Embryonic facial prominence (tissue), 1 donor: Measurements from ENCODE around the gene CREG2.

Experiments
- DNase-seq: peaks from one replicate; pipeline ENCODE4 v3.0.0-alpha.2; 2016; ENCODE audit errors: extremely low spot score

Gene CREG2

DNA sequence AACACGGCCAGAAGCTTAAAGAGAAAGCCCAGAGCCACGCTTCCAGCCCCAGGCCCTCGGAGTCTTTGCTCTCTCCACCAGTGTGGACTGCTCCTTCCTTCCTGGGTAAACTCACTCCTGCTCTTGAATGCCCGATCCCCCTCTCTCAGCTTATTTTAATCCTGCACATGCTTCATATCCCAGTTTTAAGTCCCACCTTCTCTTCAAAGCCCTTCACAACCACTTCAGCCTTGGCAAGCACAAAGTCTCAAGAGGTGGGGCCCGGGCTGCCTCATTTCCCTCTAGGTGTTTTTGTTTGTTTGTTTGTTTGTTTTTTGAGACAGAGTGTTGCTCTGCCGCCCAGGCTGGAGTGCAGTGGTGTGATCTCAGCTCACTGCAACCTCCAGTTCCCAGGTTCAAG lies 21.6 kb upstream of the CREG2 start:
- no peak for DNase-seq

DNA sequence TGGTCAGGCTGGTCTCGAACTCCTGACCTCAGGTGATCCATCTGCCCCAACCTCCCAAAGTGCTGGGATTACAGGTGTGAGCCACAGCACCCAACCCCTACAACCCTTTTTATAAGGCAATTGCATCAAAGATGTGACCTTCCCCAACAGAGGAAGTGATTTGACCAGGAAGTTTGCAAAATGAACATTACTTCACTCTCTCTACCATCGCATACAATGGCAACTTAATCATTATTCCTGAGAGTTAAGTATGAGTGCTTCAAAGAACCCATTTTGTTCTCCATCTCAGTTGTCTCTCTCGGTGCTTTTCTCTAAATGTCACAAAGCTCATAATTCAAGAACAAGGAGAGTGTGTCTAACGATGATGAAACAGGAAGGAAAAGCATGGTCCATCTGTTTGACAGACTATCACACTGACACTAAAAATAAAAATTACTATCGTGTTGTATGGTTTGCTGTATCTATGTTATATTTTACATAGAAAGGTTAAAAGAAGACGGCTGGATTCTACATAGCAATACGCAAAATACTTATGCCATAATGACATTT lies 18.1 kb upstream of the CREG2 start:
- no peak for DNase-seq

DNA sequence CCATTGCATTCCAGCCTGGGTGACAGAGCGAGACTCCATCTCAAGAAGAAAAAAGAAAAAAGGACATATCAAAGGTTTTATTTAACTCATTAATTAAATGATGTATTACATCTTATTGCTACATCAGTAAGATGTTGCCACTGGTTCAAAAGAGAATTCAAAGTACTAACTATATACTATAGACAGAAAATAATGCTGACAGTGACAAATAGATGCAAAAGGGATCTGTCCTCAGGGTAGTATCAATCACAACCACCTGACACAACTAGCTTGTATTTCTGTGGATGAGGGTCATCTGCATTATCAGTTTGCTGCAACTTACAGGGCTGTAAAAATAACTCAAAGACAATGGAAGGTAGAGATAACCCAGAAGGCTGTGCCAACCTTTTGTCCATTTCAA lies 16.4 kb upstream of the CREG2 start:
- no peak for DNase-seq

DNA sequence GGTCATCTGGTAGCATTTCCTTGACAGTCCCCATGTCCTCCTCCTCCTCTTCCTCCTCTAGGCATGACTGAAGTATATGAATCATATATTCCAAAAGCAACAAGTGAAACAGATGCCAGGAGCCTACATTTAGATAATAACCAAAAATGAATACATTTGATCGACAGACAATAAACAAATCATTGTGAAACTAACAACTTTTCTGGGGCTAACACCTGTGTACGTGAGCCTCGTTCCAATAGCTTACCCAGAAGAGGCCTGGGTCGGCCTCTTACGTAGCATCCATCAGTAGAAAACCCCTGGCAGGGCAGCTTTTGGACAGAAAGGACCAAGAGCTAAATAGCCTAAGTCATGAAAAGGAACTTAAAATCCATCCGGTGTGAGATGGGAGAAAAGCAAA lies 15.3 kb upstream of the CREG2 start:
- no peak for DNase-seq

GRCh38 chr2:101401906-101402305 lies 14.6 kb upstream of the CREG2 start:
- no peak for DNase-seq

GRCh38 chr2:101401326-101401665 lies 14.0 kb upstream of the CREG2 start:
- DNase-seq, result no peak

GRCh38 chr2:101400506-101401325 lies 13.4 kb upstream of the CREG2 start:
- DNase-seq, result no peak

DNA sequence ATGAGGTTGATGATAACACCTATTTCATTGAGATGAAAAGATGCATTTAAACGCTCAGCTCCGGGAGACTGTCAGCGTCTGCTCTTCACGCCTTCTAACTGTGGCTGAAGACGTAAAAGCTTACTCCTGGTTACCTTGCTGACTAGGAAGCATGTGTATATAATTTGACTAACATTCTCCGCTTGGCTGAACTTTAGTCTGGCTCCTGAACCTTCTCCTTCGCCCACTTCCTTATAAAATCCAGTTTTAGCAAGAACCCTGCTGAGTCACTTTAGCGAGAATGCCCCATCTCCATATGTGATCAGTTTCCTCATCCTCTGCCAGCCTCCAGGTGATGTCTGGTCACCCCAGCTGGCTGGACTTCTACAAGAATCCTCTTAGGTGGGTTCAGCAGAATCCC lies 12.7 kb upstream of the CREG2 start:
- no peak for DNase-seq

- DNase-seq, result no peak
Measured at GRCh38 chr2:101399021-101399799, 11.9 kb upstream of the CREG2 start.

DNA sequence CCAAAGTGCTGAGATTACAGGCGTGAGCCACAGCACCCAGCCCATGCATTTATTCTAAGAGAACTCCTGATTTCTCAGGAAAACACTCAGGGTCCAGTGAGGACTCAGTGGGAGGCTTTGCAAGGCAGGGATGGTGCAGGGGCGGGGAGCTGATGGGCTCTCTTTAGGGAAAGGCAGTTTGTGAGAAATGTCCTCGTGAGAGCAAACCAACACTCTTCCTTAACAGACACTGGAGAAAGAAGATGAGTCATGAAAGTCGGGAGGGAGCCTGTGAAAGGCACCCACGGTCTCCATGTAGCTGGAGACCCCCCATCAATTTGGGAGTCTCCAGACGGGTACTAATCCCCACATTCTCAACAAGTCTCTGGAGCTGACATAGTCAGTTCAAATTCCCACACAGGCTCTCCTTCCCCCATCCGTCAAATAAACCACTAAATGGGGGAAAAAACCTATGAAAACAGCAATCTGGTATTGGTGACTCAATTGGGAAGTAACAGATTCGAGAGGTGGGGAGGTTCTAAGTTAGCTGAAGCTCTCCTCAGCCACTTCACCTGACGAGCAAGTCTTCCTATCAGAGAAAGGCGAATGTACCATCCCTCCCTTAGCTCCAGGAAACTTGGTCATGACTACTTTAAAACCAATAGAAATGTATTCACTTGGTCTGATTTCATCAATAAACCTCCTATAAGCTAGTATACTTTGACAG lies 11.0 kb upstream of the CREG2 start:
- no peak for DNase-seq

GRCh38 chr2:101396316-101396717 lies 9.0 kb upstream of the CREG2 start:
- DNase-seq, result no peak

- no peak for DNase-seq
Measured at GRCh38 chr2:101395545-101396315, 8.4 kb upstream of the CREG2 start.

DNA sequence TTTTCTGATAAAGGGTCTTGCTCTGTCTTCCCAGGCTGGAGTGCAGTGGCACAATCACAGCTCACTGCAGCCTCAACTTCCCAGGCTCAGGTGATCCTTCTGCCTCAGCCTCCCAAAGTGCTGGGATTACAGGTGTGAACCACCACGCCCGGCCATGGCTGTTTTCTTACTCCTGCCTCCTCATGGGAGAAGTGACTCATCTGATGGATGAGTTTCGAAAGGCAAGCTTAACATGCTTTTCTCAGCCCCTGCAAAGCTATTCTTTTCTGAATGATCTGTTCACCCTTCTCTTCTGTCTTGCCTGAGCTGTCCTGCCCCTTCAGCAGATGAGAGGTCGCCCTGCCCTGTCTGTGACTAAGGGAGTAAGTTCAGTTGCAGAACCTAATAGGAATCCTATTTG lies 929 bp upstream of the CREG2 start:
- DNase-seq, result no peak

- DNase-seq, result no peak
Measured at GRCh38 chr2:101386599-101387150, 628 bp downstream of the CREG2 start.

DNA sequence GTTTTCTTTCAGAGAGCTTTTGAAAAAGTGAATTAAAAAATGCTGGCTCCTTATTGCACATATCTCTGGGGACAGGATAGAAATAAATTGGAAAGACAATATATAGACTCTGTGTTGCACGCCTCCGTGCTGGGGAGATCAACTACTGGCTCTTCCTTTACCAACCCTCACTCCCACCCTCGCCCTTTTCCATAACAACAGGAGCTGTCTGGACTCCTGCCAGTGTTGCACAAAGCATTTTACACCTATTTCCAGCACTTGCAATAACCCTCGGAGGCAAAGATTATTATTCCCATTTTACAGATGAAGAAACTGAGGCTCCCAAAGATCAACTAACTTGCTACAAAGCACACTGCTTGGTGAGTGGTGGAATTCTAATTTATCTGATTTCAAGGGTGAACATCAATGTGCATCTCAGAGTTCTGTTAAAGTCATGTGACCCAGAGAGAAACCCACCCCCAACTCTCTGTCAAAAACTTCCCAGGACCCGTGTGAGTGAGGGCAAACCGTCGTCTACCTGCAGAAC lies 4.2 kb downstream of the CREG2 start:
- DNase-seq, result no peak

GRCh38 chr2:101382442-101382841 lies 4.9 kb downstream of the CREG2 start:
- no peak for DNase-seq

- no peak for DNase-seq
Measured at GRCh38 chr2:101380376-101380775, 6.9 kb downstream of the CREG2 start.

DNA sequence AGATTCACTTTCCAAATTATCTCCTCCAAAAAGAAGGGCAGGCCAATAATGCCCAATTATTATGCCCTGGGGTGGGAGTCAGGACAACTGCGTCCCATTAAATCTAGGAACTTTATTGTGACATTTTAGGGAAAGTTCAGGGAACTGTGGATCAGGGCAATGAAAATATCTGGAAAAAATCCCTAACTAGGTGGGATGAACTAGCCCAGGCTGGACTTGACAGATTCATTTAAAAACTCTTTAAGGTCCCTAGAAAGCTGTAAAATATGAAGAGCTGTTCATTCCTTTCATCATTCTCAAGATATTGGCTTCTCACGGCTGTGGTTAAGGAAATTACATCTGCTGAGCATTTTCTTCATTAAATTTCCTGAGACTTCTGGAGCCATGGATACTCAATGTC lies 8.2 kb downstream of the CREG2 start:
- no peak for DNase-seq

DNA sequence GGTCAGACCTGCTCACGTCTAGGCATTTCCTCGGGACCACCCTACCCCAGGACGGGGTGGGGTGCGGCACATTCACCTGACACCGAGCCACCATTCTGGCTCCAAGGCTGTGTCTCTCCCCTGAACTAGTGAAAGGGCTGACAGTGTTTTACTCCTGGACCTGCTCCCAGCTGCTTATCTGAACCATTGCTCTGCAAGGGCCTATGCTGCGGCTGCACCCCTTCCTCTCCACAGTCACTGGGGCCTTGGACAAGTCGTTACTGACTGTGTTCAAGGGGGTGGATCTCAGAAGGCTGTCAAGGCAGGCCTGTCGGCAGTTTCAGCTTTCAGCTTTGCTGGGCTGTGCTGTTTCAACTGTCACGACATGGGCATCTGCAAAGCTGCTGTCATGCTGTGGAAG lies 11.7 kb downstream of the CREG2 start:
- no peak for DNase-seq

DNA sequence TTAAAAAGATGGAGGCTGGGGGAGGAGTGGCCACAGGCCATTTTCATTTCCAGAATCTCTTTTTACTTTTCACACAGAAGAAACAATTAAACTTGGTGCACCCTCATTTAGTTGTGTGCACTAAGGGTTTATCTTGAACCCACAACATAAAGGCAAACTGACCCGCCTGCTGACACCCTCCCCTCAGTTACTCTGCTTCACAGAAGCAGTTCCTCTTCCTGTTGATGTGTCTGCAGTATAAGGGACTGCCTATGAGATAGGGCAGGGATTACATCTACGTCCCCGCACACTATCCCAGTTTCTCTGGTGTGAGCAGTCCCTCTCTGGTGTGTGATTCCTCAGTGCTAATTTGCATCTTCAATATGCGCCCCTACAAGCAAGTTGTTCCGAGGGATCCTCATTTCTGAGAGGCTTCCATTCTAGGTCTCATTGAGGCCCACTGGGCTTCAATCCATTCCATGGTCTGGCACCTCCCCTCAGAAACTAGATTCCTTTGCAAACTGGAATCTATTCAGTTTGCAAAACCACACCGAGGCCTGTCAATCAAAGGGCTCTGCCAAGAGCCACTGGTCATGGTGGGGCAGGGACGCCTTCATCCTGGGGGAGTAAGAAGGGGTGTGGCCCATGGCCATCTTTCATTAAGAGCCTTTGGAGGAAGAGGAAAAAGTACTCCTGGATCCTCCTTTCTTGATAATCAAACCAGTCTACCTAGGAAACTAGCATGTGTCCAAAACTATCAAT lies 12.3 kb downstream of the CREG2 start:
- DNase-seq, result no peak
